ENCODE data around the gene GLYR1. TPM values are rescaled to one million over a fixed set of nuclear protein-coding genes. Genes with fewer than 3 reads are reported as not detected.

GLYR1 gene
- total RNA-seq, 4 donors from 2014 or later, result 86.0 to 129 (median 97.0) TPM

GRCh38 chr16:4811773-4812172, 35.3 kb downstream of the GLYR1 start:
- WGBS, 2 donors (ENCODE audit: low coverage in 1 of 2), result no CpG with 5 or more reads among the region's 9 CpGs
- Histone ChIP-seq H3K9me3 (no peaks in the 10 kb centered on the region), H3K27ac (peak overlapping the region in 3 of 4 donors; percentile 4 to 89 (median 83)), H3K4me1 (peaks cover 6 to 38% (median 9%) of the 10 kb centered on the region in 3 donors), H3K4me3 (no peak overlapping the region), H3K27me3 (no peaks in the 10 kb centered on the region), H3K36me3 (peaks cover 0 to 98% of the 10 kb centered on the region in 2 donors)
- no peak for ATAC-seq
- TF ChIP-seq POLR2A (IDR thresholded peaks at IDR 0.05) (no peak), EP300 (IDR thresholded peaks at IDR 0.05) (no peak), CTCF (IDR thresholded peaks at IDR 0.05) (no peak), POLR2AphosphoS5 (IDR thresholded peaks at IDR 0.05) (no peak)

- peak overlapping the region in 2 of 4 donors; percentile 83 to 89 for H3K27ac ChIP-seq
- ATAC-seq, result no peak
- peaks cover 0 to 98% of the 10 kb centered on the region in 2 donors for H3K36me3 ChIP-seq
- H3K27me3 ChIP-seq, result no peaks in the 10 kb centered on the region
- H3K4me3 ChIP-seq, result no peak overlapping the region
- no peaks in the 10 kb centered on the region for H3K9me3 ChIP-seq
- 100% methylated on average over 1 to 2 of the region's 3 CpGs for WGBS, 2 donors (ENCODE audit: low coverage in 1 of 2)
- H3K4me1 ChIP-seq, result peaks cover 6 to 38% (median 9%) of the 10 kb centered on the region in 3 donors
- no peak for TF ChIP-seq POLR2A (IDR thresholded peaks at IDR 0.05)
- no peak for TF ChIP-seq CTCF (IDR thresholded peaks at IDR 0.05)
- TF ChIP-seq EP300 (IDR thresholded peaks at IDR 0.05), result no peak
- no peak for TF ChIP-seq POLR2AphosphoS5 (IDR thresholded peaks at IDR 0.05)
Observed at GRCh38 chr16:4811242-4811641, 35.8 kb downstream of the GLYR1 start.

GRCh38 chr16:4806280-4806679, 40.8 kb downstream of the GLYR1 start:
- Histone ChIP-seq H3K4me1 (peaks cover 0 to 33% (median 11%) of the 10 kb centered on the region in 3 donors), H3K9me3 (no peaks in the 10 kb centered on the region), H3K4me3 (no peak overlapping the region), H3K27ac (no peak overlapping the region), H3K27me3 (no peaks in the 10 kb centered on the region), H3K36me3 (peaks cover 0 to 72% of the 10 kb centered on the region in 2 donors)
- WGBS, 2 donors (ENCODE audit: low coverage in 1 of 2), result 82 to 96% methylated on average over 4 to 6 of the region's 6 CpGs
- no peak for ATAC-seq
- no peak for TF ChIP-seq EP300 (IDR thresholded peaks at IDR 0.05)
- no peak for TF ChIP-seq CTCF (IDR thresholded peaks at IDR 0.05)
- TF ChIP-seq POLR2A (IDR thresholded peaks at IDR 0.05), result no peak

DNA sequence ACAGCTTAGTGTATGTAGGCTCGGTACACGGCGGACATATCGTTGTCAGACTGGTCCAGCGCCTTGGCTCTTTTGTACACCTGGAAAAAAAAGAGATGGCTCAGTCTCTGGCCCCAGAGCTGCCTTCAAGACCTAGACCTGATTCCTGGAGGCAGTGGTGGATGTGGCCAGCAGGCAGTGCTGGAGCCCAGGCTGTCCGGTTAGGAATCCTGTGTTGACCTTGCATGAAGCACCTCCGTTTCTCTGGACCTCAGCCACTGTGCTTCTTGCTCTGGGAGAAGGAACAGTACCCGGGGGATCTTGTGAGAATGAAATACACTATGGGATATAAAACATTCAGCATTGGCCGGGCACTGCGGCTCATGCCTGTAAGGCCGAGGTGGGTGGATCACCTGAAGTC, 41.9 kb downstream of the GLYR1 start:
- TF ChIP-seq CTCF (IDR thresholded peaks at IDR 0.05) (peak in 1 of 4 experiments; percentile 32), POLR2AphosphoS5 (IDR thresholded peaks at IDR 0.05) (no peak)
- ATAC-seq, result no peak
- Histone ChIP-seq H3K27ac (peak overlapping the region in 3 of 4 donors; percentile 92 to 96 (median 96)), H3K9me3 (no peaks in the 10 kb centered on the region), H3K4me1 (peaks cover 0 to 44% (median 15%) of the 10 kb centered on the region in 3 donors), H3K27me3 (no peaks in the 10 kb centered on the region), H3K36me3 (peaks cover 0 to 63% of the 10 kb centered on the region in 2 donors), H3K4me3 (no peak overlapping the region)
- 78% methylated on average over 8 of the region's 11 CpGs; no CpG with 5 or more reads in 1 of the 2 donors for WGBS, 2 donors (ENCODE audit: low coverage in 1 of 2)

GRCh38 chr16:4803898-4804762, 43.0 kb downstream of the GLYR1 start:
- Histone ChIP-seq H3K27me3 (no peaks in the 10 kb centered on the region), H3K4me3 (no peak overlapping the region), H3K36me3 (peaks cover 0 to 63% of the 10 kb centered on the region in 2 donors), H3K9me3 (no peaks in the 10 kb centered on the region), H3K4me1 (peaks cover 0 to 47% (median 15%) of the 10 kb centered on the region in 3 donors), H3K27ac (peak overlapping the region in 3 of 4 donors; percentile 92 to 96 (median 96))
- ATAC-seq, result no peak
- WGBS, 2 donors (ENCODE audit: low coverage in 1 of 2), result 55 to 69% methylated on average over 10 to 17 of the region's 26 CpGs
- TF ChIP-seq CTCF (IDR thresholded peaks at IDR 0.05) (no peak), POLR2AphosphoS5 (IDR thresholded peaks at IDR 0.05) (no peak), EP300 (IDR thresholded peaks at IDR 0.05) (no peak), POLR2A (IDR thresholded peaks at IDR 0.05) (no peak)

Measured in gastroesophageal sphincter (tissue), 4 donors.